HG02759 (cell line): Measurements from ENCODE around the gene C2CD2L.
"Not testable (repeated sequence)": the region's sequence is repeated elsewhere in the genome, so short reads cannot be mapped to it uniquely, and the experiment has no call there.

Experiments
- ATAC-seq: cut with Tn5 transposase; IDR thresholded peaks from one replicate; pipeline ENCODE4 v1.9.1; 2021; ENCODE audit warnings: mild to moderate bottlenecking, moderate library complexity; ENCODE audit not compliant: unreplicated experiment

C2CD2L gene

GRCh38 chr11:119106564-119107537 is at the start of gene C2CD2L:
TSS of gene C2CD2L (plus strand) at chr11:119107344. CDS start at chr11:119107742, 398 bp downstream.
- peak; percentile 83 for ATAC-seq

GRCh38 chr11:119059128-119059527 is 48.0 kb upstream of the C2CD2L start:
- ATAC-seq, result not testable (repeated sequence)

DNA sequence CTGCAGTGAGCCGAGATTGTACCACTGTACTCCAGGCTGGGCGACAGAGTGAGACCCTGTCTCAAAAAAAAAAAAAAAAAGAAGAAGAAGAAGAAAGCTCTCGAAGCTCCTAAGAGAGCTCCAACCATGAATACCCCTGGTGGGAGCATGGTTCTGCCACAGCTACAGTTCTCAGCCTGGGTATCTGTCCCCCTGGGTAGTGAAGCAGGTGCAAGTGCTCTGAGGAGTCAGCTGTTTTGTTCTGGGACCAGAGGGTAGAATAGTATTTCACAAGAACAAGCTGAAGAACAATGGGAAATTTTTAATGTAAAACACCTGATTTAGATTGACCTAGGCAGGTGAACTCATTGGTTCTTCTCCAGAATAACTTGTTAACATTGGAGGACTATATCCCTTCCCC is 45.9 kb upstream of the C2CD2L start:
- no peak for ATAC-seq

DNA sequence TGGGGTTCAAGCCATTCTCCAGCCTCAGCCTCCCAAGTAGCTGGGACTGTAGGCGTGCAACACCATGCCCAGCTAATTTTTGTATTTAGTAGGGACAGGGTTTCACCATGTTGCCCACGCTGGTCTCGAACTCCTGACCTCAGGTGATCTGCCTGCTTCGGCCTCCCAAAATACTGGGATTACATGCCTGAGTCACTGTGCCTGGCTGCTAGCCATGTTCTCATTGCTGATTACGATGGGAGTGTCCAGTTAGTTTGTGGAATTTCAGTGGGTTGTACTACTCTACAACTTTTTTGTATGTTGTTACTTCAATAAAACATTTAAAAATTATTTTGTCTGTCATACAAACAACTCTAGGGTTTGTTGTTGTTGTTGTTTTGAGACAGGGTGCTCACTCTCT is 44.4 kb upstream of the C2CD2L start:
- ATAC-seq, result no peak

- no peak for ATAC-seq
These were observed 41.8 kb upstream of the C2CD2L start for GRCh38 chr11:119065369-119065768.

GRCh38 chr11:119067371-119068222 is 39.5 kb upstream of the C2CD2L start, which contains the start of gene VPS11:
TSS of gene VPS11 (plus strand) at chr11:119067818. CDS start at chr11:119067824, 6 bp downstream.
- peak; percentile 95 for ATAC-seq

DNA sequence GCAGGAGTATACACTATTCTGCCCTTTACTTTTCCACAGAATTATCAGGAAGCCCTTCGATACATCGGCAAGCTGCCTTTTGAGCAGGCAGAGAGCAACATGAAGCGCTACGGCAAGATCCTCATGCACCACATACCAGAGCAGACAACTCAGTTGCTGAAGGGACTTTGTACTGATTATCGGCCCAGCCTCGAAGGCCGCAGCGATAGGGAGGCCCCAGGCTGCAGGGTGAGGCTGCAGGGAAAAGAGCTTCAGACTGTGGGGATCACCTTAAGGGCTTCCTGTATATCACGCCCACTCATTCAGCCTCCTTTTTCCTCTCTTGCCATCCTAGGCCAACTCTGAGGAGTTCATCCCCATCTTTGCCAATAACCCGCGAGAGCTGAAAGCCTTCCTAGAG is 29.3 kb upstream of the C2CD2L start:
- no peak for ATAC-seq

GRCh38 chr11:119078675-119079420 is 28.3 kb upstream of the C2CD2L start:
- no peak for ATAC-seq

DNA sequence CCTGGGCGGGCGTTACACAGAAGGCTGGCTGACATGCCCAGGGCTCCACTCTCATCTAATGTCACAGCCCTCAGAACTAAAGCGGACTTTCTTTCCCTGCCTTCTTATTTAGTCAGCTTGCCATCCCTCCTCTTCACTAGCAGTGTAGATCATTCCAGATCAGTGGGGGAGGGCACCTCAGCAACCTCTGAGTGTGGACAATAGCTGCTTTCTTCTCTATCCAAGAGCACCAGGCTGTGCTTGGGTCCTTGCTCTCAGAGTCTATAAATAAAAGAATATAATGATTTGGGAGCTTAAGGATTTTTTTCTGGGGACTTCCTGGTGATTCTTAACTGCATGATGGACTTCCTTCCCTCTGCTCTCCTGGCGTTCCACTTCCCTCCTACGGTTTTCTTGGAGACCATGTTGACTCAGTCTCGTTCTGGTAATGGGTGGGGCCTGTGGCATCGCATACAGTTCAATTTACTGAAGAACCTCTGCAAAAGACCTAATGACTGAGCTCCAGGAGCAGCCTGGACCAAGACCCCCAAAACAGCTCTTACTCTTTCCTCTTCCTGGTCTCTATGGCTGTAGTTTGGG is 25.4 kb upstream of the C2CD2L start:
- ATAC-seq, result no peak

GRCh38 chr11:119084663-119085436 is 22.3 kb upstream of the C2CD2L start, which contains the start of gene HMBS:
TSS of gene HMBS (plus strand) at chr11:119084881. CDS start at chr11:119085034, 153 bp downstream.
- ATAC-seq, result peak; percentile 95

DNA sequence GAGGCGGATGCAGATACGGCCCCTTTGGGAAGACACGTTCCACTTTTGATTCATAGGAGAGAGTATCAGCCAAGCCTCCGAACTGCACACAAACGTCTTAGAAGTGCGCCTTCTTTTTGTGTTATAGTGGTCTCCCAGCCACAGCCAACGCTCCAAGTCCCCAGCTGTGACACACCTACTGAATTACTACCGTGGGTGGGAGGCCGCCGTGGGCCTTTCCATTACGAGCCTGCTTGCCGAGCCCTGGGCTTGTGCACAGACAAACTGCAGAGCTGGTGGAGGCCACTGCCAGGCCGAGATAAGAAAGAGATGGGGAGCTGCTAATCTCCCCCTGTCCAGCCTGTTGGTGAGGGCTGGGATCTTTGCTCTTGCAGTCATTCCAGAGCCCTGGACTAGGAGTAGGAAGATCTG is 21.7 kb upstream of the C2CD2L start:
- no peak for ATAC-seq

- ATAC-seq, result no peak
These were observed 20.0 kb upstream of the C2CD2L start for GRCh38 chr11:119087123-119087522.

DNA sequence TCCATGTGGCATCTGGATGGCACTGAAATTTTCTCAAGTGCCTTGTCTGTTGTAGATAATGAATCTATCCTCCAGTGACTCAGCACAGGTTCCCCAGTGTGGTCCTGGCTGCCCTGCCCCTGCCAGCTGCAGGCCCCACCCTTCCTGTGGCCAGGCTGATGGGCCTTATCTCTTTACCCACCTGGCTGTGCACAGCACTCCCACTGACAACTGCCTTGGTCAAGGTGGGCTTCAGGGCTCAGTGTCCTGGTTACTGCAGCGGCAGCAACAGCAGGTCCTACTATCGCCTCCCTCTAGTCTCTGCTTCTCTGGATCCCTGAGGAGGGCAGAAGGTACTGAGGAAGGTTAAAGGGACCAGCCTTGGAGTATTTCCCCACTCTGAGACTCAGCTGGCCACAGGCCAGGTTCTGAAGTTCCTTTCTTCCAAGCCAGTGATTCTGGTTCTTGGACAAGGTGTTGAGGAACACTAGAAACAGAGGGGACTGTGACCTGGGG is 19.4 kb upstream of the C2CD2L start:
- no peak for ATAC-seq

DNA sequence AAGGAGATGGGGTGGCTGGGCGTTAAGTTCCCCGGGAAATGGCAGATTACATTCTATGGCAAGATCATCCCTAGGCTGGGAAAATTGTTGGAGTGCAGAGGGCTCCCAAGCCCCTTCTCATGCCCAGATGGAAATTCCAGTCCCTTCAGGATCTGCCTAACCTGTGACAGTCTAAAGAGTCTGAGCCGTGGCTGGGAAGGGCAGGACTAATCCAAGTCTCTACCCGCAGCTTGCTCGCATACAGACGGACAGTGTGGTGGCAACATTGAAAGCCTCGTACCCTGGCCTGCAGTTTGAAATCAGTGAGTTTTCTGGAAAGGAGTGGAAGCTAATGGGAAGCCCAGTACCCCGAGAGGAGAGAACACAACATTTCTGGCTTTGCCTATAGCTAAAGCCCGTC is 18.7 kb upstream of the C2CD2L start:
- no peak for ATAC-seq

DNA sequence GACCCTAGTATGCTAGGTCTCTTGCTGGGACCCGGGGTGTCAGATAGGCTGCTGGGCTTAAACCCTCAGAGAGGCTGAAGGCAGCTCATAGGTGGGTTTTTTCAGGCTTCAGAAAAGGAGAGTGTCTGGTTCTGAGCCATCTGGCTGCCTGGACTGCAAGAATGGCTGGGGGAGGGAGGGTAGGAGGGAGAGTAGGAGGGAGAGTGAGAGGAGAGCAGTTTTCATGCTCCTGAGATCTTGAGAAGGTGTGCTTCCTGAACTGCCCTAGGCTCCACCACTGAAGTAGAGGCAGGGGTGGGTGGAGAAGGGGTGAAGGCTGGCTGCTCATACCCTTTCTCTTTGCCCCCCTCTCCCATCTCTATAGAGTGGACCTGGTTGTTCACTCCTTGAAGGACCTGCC is 17.8 kb upstream of the C2CD2L start:
- no peak for ATAC-seq

- no peak for ATAC-seq
These were observed 16.0 kb upstream of the C2CD2L start for GRCh38 chr11:119091178-119091577.

DNA sequence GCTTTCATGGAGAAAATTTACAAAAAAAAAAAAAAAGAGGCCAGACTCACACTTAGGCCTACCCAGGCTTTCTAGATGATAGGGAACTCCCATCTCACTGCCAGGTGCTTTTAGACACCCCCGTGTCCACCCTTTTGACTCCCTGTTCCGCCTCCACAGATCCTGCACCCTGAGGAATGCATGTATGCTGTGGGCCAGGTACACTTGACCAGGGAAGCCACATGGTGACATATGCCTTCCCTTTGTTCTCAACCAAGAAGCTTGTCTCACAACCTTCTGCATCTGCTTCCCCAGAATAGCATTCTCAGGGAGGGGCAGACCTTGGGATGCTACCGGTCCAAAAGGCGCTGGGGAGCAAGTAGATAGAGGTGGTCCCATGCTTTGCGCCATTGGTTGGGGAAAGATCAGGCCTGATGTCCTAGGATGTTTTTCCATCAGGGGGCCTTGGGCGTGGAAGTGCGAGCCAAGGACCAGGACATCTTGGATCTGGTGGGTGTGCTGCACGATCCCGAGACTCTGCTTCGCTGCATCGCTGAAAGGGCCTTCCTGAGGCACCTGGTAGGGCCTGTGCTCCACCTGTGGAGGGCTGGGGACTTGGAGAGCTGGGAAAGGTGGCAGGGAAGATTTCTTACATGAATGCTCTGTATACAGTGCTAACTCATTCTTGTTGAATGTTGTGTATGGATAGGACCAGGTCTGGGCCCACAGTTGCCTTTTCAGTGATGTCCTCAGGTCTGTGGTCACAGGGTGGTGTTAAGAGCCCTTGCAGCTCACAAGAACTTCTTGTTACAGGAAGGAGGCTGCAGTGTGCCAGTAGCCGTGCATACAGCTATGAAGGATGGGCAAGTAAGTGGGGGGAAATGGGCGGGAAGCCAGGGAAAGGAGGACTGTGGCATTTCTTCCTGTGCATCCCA is 14.9 kb upstream of the C2CD2L start:
- ATAC-seq, result no peak
